K562 (cell line): ENCODE data around the gene EFHC1. TPM values are rescaled to one million over a fixed set of nuclear protein-coding genes. Genes with fewer than 3 reads are reported as not detected.

ENCODE experiments used
- ATAC-seq: fragments of 200-7000 bp; cut with Tn5 transposase; 3 replicates; pipeline ENCODE4 v1.9.1; 2020; ENCODE audit warnings: moderate library complexity
- BruUV-seq: library from RNA; stranded (reverse); fragments of 400-500 nt; replicated peaks from 2 replicates; lab custom pipeline; 2021; lab: Mats Ljungman, UMichigan
- CTCF ChIA-PET: fragments of 300-600 bp; formaldehyde crosslinking; extraction: SDS; loops from one replicate; lab custom pipeline; 2021; ENCODE audit warnings: low intra/inter-chr PET ratio; lab: Yijun Ruan, JAX
- POLR2A ChIA-PET: fragments of 300-600, 350-650 bp; sonication (Branson Sonifier 250); formaldehyde crosslinking; extraction: SDS; loops from one replicate; lab custom pipeline; 2021; ENCODE audit warnings: antibody characterized with exemption, inconsistent platforms; lab: Yijun Ruan, JAX
- DNase-seq, 4 experiments: peaks; one replicate each; pipeline versions ENCODE4 v3.0.0 to v3.0.0-alpha.2; 2011 to 2018; ENCODE audit warnings: low spot score in 3 of 4, mixed read lengths in 3 of 4; ENCODE audit errors: extremely low read depth in 1 of 4
- FAIRE-seq: peaks from 2 replicates; lab custom pipeline; 2011; peaks lifted over from hg19 to GRCh38; lab: Jason Lieb, UNC
- H2AFZ ChIP-seq: 2 replicates; pipeline ENCODE4 v1.6.0; 2011; ENCODE audit warnings: low read depth, low read length, control low read depth, inconsistent platforms
- H3K27ac ChIP-seq: fragments of 200-600 bp; 3 replicates; pipeline ENCODE4 v1.8.0; 2011; ENCODE audit warnings: low read depth, mild to moderate bottlenecking, control low read depth, inconsistent platforms, low read length, moderate library complexity, mixed read lengths; ENCODE audit errors: extremely low read depth
- H3K27me3 ChIP-seq, 2 experiments: fragments of 300-600 bp in 1 of 2; 2 replicates in 1 of 2; 3 replicates in 1 of 2; pipeline versions ENCODE4 v1.6.0 to v1.8.0; 2011; ENCODE audit warnings: inconsistent platforms in 2 of 2, low read length in 2 of 2, mild to moderate bottlenecking in 1 of 2, mixed read lengths in 1 of 2, moderate library complexity in 1 of 2; ENCODE audit not compliant: control insufficient read depth in 2 of 2, insufficient read depth in 2 of 2
- H3K36me3 ChIP-seq: fragments of 300-600 bp; 3 replicates; pipeline ENCODE4 v1.8.0; 2011; ENCODE audit warnings: mild to moderate bottlenecking, low read length, inconsistent platforms; ENCODE audit not compliant: control insufficient read depth, insufficient read depth
- H3K4me1 ChIP-seq, 2 experiments: fragments of 200-600 bp in 1 of 2; replicated peaks in 1 of 2; 2 replicates in 1 of 2; 3 replicates in 1 of 2; pipeline versions ENCODE4 v1.5.1 to v1.8.0; 2011; ENCODE audit warnings: inconsistent platforms in 2 of 2, low read length in 2 of 2, mild to moderate bottlenecking in 1 of 2, mixed read lengths in 1 of 2, moderate library complexity in 1 of 2; ENCODE audit not compliant: control insufficient read depth in 2 of 2, insufficient read depth in 2 of 2
- H3K4me2 ChIP-seq: 2 replicates; pipeline ENCODE4 v1.6.1; 2011; ENCODE audit warnings: low read length, control low read depth, inconsistent platforms, mixed read lengths; ENCODE audit not compliant: insufficient read depth
- H3K4me3 ChIP-seq: fragments of 200-600 bp; sonication (generic), shearing (Covaris generic); 2 replicates; pipeline ENCODE4 v1.5.1; 2016; ENCODE audit warnings: control low read depth, inconsistent platforms
- H3K79me2 ChIP-seq: fragments of 200-600 bp; 3 replicates; pipeline ENCODE4 v1.8.0; 2011; ENCODE audit warnings: low read length, inconsistent platforms; ENCODE audit not compliant: control insufficient read depth, insufficient read depth
- H3K9ac ChIP-seq, 2 experiments: 2 replicates each; pipeline versions ENCODE4 v1.6.0 to v1.6.1; 2011; ENCODE audit warnings: low read depth in 2 of 2, low read length in 2 of 2, control low read depth in 1 of 2, inconsistent platforms in 1 of 2, mild to moderate bottlenecking in 1 of 2, mixed read lengths in 1 of 2; ENCODE audit not compliant: insufficient read depth in 1 of 2
- H3K9me1 ChIP-seq: one replicate; pipeline ENCODE4 v1.6.0; 2011; ENCODE audit warnings: inconsistent platforms, mild to moderate bottlenecking, low read length, moderate library complexity; ENCODE audit not compliant: control insufficient read depth, insufficient read depth
- H3K9me3 ChIP-seq: replicated peaks from 2 replicates; pipeline ENCODE4 v1.5.1; 2011; ENCODE audit warnings: low read depth, low read length, inconsistent platforms; ENCODE audit not compliant: control insufficient read depth, insufficient read depth
- H4K20me1 ChIP-seq: replicated peaks from 2 replicates; pipeline ENCODE4 v1.6.1; 2011; ENCODE audit warnings: low read length, inconsistent platforms, mixed read lengths; ENCODE audit not compliant: control insufficient read depth, insufficient read depth
- COPS2 ChIP-seq: fragments of 450-650 bp; conservative IDR thresholded peaks from 2 replicates; pipeline ENCODE4 v1.6.1; 2016; ENCODE audit warnings: mild to moderate bottlenecking, moderate library complexity
- FOXJ3 ChIP-seq: sonication (generic); formaldehyde crosslinking; IDR thresholded peaks from 2 replicates; pipeline ENCODE4 v1.4.0; 2020; ENCODE audit warnings: mild to moderate bottlenecking, missing genetic modification reagents
- NR4A1 ChIP-seq, 2 experiments: fragments of 250-450 bp in 1 of 2; fragments of 450-650 bp in 1 of 2; sonication (Bioruptor Pico) in 1 of 2; IDR thresholded peaks; 2 replicates each; pipeline versions ENCODE4 v1.4.0 to v1.6.1; 2016 to 2020; ENCODE audit warnings: mild to moderate bottlenecking in 2 of 2, missing compliant biosample characterization in 1 of 2, missing genetic modification characterization in 1 of 2, moderate library complexity in 1 of 2
- PPARD ChIP-seq: fragments of 250-450 bp; sonication (Bioruptor Pico); IDR thresholded peaks from 2 replicates; pipeline ENCODE4 v1.8.0; 2022; ENCODE audit warnings: inconsistent platforms, mild to moderate bottlenecking, moderate library complexity
- RBM25 ChIP-seq: fragments of 200-400 bp; formaldehyde crosslinking; IDR thresholded peaks from 2 replicates; pipeline ENCODE4 v1.6.1; 2018; ENCODE audit warnings: low read length, low read depth, moderate library complexity; ENCODE audit not compliant: severe bottlenecking
- SPI1 ChIP-seq: IDR thresholded peaks from 2 replicates; pipeline ENCODE4 v1.6.1; 2011; ENCODE audit warnings: low read depth, low read length, control low read depth, borderline replicate concordance
- ZNF239 ChIP-seq: fragments of 250-450 bp; sonication (Bioruptor Pico); IDR thresholded peaks from 2 replicates; pipeline ENCODE4 v1.4.0; 2020; ENCODE audit warnings: mild to moderate bottlenecking
- ZNF778 ChIP-seq: fragments of 450-650 bp; formaldehyde crosslinking; IDR thresholded peaks from 2 replicates; pipeline ENCODE4 v1.4.0; 2020; ENCODE audit warnings: mild to moderate bottlenecking, moderate library complexity
- WGBS: fragments of 100-300 bp; shearing (Covaris generic); methylation state at CpG from one replicate; pipeline ENCODE4 v1.1.6; 2016; ENCODE audit warnings: low coverage, mixed read lengths; ENCODE audit not compliant: insufficient coverage; ENCODE audit errors: missing lambda C conversion rate; 5-methylcytosine and 5-hydroxymethylcytosine counted together
- in situ Hi-C: fragments of 300-500 bp; cut with MboI; formaldehyde crosslinking; loops from 4 replicates; pipeline ENCODE4 v1.15.0; 2018; ENCODE audit warnings: inconsistent platforms, mixed read lengths
- intact Hi-C: fragments of 100-400 bp; cut with micrococcal nuclease; formaldehyde crosslinking; loops from 2 replicates; pipeline ENCODE4 v1.14.2; 2022
- polyA plus RNA-seq, 8 experiments: library from polyadenylated mRNA; depleted of rRNA in 4 of 8; stranded (reverse) in 5 of 8; unstranded in 3 of 8; fragments of >200 nt; fragmentation: Nextera tagmentation in 2 of 8; fragmentation: Illumina TruSeq in 1 of 8; extraction: Ambion mirVana in 2 of 8; extraction: Trizol in 1 of 8; gene quantifications; 2 replicates each; pipeline versions ENCODE4 v1.2.1 to v1.2.3, GENCODE V29; 2011 to 2014; ENCODE audit warnings: inconsistent platforms in 1 of 8, missing spikeins in 1 of 8
- total RNA-seq, 7 experiments: library from RNA; depleted of rRNA in 6 of 7; stranded (reverse); fragments of >200 nt in 6 of 7; fragmentation: Illumina TruSeq in 2 of 7; extraction: Trizol in 2 of 7; gene quantifications; 2 replicates each; pipeline versions ENCODE4 v1.2.1 to v1.2.3, GENCODE V29; 2011 to 2021; ENCODE audit warnings: low replicate concordance in 1 of 7
- TF ChIP-seq, protein P1 (sequence below): fragments of 450-650 bp; IDR thresholded peaks from 2 replicates; pipeline ENCODE4 v1.6.1; 2016; ENCODE audit warnings: mild to moderate bottlenecking
- TF ChIP-seq, protein P2 (sequence below): sonication (generic); formaldehyde crosslinking; IDR thresholded peaks from 2 replicates; pipeline ENCODE4 v1.8.0; 2022; ENCODE audit warnings: missing genetic modification reagents, mild to moderate bottlenecking, borderline replicate concordance
- TF ChIP-seq, protein P3 (sequence below): fragments of 450-650 bp; IDR thresholded peaks from 2 replicates; pipeline ENCODE4 v1.6.1; 2018; ENCODE audit not compliant: partially characterized antibody

The EFHC1 gene
- total and polyA plus RNA-seq, 9 of the 15 experiments (the other 6 are each of a cell fraction or from before 2014, with no cell fraction given), result 9.5 to 31.0 (median 14.9) TPM

DNA sequence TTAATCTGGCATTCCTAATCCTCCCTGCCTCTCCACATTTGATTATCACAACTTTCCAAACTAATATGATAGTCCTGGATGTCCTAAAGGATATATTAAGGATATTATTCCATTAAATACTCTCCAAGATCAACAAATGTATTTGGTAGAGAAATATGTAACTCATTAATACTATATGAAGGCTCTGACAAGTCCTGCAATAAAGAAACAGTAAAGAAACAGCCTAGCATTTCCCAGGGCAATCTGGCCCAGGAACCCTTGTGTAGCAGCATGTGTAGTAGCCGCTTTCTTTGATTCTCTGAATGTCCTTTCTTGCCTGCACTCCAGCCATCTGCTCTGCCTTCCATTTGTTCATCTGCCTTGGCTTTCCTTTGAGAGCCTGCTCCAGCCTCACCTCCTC is 133.0 kb downstream of the EFHC1 start:
- FAIRE-seq, result no peak
- ChIA-PET POLR2A (interaction anchor here (0.6 to 1.4 kb wide), 4 partner anchors 9 to 22 kb away, joined by 3 to 5 read pairs (median 4); no protein-coding TSS in a partner anchor), CTCF (no interaction called here)
- Histone ChIP-seq H2AFZ (no peak overlapping the region), H3K27ac (no peak overlapping the region)
- TF ChIP-seq PPARD (CRISPR knock-in tag) (no peak), RBM25 (peak; percentile 88), NR4A1 (CRISPR knock-in tag; IDR thresholded peaks at IDR 0.05) (no peak), NR4A1 (tag; IDR thresholded peaks at IDR 0.05) (no peak), FOXJ3 (CRISPR knock-in tag) (no peak), COPS2 (no peak), ZNF778 (CRISPR knock-in tag) (no peak), SPI1 (no peak), ZNF239 (CRISPR knock-in tag) (peak; percentile 99)
- TF ChIP-seq, protein P1, sequence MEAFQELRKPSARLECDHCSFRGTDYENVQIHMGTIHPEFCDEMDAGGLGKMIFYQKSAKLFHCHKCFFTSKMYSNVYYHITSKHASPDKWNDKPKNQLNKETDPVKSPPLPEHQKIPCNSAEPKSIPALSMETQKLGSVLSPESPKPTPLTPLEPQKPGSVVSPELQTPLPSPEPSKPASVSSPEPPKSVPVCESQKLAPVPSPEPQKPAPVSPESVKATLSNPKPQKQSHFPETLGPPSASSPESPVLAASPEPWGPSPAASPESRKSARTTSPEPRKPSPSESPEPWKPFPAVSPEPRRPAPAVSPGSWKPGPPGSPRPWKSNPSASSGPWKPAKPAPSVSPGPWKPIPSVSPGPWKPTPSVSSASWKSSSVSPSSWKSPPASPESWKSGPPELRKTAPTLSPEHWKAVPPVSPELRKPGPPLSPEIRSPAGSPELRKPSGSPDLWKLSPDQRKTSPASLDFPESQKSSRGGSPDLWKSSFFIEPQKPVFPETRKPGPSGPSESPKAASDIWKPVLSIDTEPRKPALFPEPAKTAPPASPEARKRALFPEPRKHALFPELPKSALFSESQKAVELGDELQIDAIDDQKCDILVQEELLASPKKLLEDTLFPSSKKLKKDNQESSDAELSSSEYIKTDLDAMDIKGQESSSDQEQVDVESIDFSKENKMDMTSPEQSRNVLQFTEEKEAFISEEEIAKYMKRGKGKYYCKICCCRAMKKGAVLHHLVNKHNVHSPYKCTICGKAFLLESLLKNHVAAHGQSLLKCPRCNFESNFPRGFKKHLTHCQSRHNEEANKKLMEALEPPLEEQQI, result no peak
- TF ChIP-seq, protein P2, sequence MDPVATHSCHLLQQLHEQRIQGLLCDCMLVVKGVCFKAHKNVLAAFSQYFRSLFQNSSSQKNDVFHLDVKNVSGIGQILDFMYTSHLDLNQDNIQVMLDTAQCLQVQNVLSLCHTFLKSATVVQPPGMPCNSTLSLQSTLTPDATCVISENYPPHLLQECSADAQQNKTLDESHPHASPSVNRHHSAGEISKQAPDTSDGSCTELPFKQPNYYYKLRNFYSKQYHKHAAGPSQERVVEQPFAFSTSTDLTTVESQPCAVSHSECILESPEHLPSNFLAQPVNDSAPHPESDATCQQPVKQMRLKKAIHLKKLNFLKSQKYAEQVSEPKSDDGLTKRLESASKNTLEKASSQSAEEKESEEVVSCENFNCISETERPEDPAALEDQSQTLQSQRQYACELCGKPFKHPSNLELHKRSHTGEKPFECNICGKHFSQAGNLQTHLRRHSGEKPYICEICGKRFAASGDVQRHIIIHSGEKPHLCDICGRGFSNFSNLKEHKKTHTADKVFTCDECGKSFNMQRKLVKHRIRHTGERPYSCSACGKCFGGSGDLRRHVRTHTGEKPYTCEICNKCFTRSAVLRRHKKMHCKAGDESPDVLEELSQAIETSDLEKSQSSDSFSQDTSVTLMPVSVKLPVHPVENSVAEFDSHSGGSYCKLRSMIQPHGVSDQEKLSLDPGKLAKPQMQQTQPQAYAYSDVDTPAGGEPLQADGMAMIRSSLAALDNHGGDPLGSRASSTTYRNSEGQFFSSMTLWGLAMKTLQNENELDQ (CRISPR knock-in tag), result no peak
- TF ChIP-seq, protein P3, sequence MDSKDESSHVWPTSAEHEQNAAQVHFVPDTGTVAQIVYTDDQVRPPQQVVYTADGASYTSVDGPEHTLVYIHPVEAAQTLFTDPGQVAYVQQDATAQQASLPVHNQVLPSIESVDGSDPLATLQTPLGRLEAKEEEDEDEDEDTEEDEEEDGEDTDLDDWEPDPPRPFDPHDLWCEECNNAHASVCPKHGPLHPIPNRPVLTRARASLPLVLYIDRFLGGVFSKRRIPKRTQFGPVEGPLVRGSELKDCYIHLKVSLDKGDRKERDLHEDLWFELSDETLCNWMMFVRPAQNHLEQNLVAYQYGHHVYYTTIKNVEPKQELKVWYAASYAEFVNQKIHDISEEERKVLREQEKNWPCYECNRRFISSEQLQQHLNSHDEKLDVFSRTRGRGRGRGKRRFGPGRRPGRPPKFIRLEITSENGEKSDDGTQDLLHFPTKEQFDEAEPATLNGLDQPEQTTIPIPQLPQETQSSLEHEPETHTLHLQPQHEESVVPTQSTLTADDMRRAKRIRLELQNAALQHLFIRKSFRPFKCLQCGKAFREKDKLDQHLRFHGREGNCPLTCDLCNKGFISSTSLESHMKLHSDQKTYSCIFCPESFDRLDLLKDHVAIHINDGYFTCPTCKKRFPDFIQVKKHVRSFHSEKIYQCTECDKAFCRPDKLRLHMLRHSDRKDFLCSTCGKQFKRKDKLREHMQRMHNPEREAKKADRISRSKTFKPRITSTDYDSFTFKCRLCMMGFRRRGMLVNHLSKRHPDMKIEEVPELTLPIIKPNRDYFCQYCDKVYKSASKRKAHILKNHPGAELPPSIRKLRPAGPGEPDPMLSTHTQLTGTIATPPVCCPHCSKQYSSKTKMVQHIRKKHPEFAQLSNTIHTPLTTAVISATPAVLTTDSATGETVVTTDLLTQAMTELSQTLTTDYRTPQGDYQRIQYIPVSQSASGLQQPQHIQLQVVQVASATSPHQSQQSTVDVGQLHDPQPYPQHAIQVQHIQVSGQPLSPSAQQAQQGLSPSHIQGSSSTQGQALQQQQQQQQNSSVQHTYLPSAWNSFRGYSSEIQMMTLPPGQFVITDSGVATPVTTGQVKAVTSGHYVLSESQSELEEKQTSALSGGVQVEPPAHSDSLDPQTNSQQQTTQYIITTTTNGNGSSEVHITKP, result no peak
- TF ChIP-seq, all 486 proteins: peak for 2
- H3K79me2 ChIP-seq, result no peaks in the 10 kb centered on the region; the same call in 2 of the 3 replicates
- no peaks in the 10 kb centered on the region for H3K27me3 ChIP-seq
- peaks cover 7% of the 10 kb centered on the region; the same call in 1 of the 2 replicates for H4K20me1 ChIP-seq
- no peaks in the 10 kb centered on the region for H3K9me3 ChIP-seq
- no peaks in the 10 kb centered on the region for H3K9me1 ChIP-seq
- ATAC-seq (no peak), DNase-seq (no peak)
- H3K4me3 ChIP-seq, result no peak overlapping the region
- WGBS, result 88% methylated on average over 1 of the region's 1 CpG
- H3K4me1 ChIP-seq, result peaks cover 11 to 23% of the 10 kb centered on the region in 2 experiments
- no TSS peak for BruUV-seq
- in situ Hi-C loops, result no loop called here
- intact Hi-C loops, result no loop called here
- H3K9ac ChIP-seq, result no peak overlapping the region
- no peaks in the 10 kb centered on the region; the same call in 1 of the 3 replicates for H3K36me3 ChIP-seq
- H3K4me2 ChIP-seq, result no peak overlapping the region
